GM19324 (cell line): Measurements from ENCODE around the gene BCAP29.
A peak's percentile ranks its signal among the peaks of the same experiment; 100 is the strongest.
"Not testable (repeated sequence)": the region's sequence is repeated elsewhere in the genome, so short reads cannot be mapped to it uniquely, and the experiment has no call there.

Source experiments
- ATAC-seq: cut with Tn5 transposase; IDR thresholded peaks from one replicate; pipeline ENCODE4 v1.9.1; 2021; ENCODE audit warnings: mild to moderate bottlenecking, moderate library complexity; ENCODE audit not compliant: unreplicated experiment, low FRiP score

Gene BCAP29, protein sequence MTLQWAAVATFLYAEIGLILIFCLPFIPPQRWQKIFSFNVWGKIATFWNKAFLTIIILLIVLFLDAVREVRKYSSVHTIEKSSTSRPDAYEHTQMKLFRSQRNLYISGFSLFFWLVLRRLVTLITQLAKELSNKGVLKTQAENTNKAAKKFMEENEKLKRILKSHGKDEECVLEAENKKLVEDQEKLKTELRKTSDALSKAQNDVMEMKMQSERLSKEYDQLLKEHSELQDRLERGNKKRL

DNA sequence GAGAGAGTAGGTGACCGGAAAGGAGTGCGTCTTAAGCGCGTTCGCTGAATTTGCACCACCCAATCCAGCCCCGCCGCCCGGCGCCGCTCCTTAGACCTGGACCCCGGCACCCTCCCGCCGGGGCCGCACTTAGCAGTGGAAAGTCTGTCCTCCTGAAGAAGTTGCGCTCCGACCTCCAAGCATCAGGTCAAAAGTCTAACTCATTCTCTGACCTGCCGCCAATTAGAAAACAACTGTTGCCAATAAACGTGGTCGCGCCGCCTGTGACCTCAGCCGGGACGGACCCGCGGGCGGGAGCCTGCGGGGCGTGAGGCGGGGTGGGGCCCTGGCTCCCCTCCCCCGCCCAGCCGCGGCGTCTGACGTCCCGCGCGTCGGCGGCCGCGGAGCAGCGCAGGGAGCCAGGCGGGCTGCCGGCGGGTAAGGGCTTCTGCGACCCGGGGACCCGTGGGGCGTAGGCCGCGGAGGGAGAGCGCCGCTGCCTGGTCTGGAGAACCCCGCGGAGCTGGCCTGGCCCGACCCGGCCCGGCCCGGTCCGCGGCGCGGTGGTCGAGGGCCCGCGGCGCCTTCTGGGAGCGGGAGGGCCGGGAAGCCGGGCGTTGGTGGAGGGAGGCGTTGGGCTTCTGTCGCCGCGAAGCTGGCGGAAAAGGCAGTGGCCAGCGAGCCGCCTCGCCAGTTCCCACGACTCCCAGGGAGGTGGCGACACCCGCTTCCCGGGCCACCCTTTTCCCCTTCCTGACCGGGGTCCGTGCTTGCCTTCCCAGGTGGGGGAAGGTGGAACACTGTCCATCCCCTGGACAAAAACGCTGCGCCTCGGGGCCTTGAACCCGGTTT, at the start of gene BCAP29:
Gene BCAP29, plus strand, starts transcription at position 362 of the 831 bp plus-strand sequence. CDS start 527 bp downstream, outside the sequence.
- ATAC-seq = peak; percentile 94

DNA sequence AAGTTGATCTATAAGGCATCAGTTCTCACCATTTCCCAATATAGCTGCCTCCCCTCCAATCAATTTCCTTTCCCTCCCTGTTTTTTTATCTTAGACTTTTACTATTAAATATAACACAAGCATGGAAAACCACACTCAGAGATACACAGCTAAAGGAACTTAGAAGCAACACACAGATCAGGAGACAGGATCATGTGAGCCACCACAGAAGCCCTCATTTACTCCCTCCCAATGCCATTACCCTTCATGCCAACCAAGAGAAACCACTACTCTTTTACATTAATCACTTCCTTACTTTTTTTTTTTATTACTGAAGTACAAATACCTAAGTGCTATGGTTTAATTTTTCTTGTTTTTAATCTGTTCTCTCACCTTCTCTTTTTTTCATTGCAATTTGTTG, 49.3 kb upstream of the BCAP29 start:
- no peak for ATAC-seq

DNA sequence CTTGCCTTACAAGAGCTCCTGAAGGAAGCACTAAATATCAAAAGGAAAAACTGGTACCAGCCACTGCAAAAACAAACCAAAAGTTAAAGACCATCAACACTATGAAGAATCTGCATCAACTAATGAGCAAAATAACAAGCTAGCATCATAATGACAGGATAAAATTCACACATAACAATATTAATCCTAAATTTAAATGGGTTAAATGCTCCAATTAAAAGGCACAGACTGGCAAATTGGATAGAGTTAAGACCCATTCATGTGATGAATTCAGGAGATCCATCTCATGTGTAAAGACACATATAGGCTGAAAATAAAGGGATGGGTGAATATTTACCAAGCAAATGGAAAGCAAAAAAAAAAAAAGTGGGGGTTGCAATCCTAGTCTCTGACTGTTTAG, 45.9 kb upstream of the BCAP29 start:
- no peak for ATAC-seq

DNA sequence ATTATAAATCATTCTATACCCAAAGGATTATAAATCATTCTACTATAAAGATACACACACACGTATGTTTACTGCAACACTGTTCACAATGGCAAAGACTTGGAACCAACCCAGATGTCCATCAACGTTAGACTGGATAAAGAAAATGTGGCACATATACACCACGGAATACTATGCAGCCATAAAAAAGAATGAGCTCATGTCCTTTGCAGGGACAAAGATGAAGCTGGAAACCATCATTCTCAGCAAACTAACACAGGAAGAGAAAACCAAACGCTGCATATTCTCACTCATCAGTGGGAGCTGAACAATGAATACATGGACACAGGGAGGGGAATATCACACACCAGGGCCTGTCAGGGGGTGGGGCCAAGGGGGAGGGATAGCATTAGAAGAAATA, 42.8 kb upstream of the BCAP29 start:
- ATAC-seq = not testable (repeated sequence)

DNA sequence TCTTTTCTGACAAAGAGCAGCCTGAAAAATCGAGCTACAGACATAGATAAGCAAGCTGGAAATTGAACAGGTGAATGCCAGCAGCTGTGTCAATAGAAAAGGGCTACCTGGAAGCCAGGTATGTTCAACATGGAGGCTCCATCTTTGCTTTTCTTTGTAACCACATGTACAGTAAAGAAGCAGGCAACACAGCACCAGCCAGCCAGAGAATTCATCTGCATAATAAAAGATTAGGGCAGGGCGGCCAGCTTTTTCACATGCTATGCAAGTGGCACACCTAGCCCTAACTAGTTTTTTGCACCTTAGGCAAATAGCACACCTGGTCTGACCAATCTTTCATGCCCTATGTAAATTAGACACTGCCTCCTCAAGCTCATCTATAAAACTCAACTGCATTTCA, 42.0 kb upstream of the BCAP29 start:
- ATAC-seq = no peak

DNA sequence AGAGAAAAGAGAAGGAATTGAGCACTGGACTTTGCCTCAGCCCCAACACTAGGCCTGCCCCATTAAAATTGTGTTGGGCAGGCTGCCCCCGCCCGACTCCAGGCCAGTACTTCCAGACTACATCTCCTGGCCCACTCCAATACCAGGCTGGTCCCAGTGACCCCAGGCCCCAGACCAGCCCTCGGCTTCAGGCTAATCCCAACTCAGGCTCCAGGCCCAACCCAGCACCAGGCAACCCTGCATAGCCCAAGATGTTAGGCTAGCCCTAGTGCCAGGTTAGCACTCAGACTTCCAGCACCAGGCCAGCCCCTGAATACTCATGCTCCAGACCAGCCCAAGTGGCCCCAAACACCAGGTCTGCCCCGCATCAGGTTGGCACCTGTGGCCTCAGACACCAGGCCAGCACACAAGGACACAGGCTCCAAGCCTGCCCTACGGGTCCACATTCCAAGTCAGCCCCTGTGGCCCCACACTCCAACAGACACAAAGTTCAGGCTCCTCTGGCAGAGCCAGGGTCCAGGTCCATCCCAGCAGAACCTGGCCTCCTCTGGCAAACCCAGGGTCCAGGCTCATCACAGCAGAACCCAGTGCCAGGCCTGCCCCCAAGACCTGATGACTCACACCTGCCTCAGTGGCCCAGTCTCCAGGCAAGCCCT, 36.6 kb upstream of the BCAP29 start:
- no peak for ATAC-seq

DNA sequence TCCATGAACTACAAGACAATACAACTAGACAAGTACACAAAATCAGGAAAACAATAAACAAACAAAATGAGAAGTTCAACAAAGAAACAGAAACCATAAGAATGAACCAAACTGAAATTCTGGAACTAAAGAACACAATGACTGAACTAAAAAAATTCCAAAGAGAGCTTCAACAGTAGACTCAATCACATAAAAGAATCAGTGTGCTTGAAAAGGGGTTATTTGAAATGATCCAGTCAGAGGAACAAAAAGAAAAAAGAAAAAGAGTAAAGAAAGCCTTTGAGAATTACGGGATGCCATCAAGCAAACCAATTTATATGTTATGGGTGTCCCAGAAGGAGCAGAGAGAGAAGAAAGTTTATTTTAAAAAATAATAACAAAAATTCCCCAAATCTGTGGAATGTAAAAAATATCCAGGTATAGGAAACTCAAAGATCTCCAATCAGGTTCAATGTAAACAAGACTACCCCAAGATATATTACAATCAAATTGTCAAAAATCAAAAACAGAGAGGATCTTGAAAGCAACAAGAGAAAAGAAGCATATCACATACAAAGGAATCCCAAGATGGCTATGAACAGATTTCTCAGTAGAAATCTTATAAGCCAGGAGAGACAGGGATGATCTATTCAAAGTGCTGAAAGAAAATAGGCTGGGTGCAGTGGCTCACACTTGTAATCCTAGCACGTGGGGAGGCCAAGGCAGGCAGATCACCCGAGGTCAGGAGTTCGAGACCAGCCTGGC, 35.0 kb upstream of the BCAP29 start:
- ATAC-seq = no peak

DNA sequence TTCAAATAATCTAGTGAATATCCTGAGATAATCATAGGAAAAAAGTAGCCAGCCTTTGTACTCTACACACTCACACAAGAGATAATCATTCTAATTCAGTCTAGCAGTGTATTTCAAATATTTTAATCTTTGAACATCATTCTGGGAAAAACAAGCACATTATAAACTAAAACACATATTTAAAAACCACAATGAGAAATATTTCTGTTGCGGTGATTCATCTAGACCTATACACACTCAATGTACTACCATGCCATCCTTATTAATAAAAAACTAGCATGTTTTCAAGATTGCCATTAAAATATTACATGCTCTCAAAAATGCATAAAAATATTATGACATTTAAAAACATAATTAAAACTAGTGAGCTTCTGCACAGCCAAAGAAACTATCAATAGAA, 28.1 kb upstream of the BCAP29 start:
- ATAC-seq = no peak

DNA sequence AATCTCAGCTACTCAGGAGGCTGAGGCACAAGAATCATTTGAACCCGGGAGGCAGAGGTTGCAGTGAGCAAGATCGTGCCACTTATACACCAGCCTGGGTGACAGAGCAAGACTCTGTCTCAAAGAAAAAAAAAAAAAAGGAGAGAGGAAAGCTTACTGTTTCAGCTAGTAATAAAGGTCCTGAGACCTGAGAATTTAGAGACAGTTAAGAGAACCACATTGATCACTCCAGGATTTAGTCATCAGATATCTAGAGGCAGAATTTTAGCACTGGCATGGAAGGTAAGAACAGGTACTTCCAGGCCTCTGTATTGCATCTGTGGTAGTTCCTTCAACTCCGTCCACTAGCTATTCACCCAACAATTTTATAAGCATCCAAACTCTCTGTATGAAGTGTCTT, 24.2 kb upstream of the BCAP29 start:
- ATAC-seq = no peak

DNA sequence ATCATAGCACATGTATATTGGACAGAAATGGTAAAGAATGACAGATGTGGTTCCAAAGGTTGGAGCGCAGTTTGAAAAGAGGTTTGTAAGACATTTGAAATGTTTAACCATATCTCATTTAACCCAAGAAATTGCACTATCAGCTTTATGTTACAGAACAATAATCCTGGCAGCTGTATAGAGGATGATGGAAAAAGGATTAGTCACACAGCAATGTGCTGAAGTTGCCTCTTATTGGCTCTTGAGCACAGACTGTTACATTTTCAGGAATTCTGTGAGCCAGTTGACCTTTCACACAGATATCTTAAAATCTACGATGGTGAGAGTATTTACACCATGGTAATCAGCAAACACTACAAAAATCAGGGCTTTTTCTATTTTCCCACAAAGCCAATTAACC, 20.2 kb upstream of the BCAP29 start:
- no peak for ATAC-seq

DNA sequence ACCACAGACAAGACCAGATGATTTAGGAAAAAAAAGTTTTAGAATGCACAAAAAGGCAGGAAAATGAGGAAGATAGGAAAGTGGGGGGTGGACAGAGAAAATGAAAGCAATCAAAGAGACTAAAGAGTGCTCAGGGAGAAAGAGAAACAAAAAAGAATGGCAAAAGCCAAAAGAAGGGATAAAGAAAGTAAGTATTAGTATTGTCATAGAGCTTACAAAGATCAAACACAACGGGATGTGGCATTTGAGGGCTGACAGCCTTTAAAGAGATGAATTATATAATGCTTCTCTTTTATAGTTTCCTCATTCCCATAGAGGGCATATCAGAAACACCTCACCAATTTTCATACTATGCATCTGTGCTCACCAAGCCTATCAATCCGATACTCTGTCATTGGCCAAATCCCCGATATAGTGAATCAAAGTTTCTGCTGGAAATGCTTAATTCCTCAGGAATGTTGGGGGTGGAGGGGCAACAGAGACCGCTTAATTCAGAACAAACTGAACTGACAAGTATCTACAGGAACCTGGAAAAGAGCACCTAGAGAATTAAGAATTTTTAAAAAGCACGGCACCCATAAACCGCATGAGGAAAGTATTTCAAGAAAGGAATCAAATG, 19.0 kb upstream of the BCAP29 start:
- ATAC-seq = no peak

DNA sequence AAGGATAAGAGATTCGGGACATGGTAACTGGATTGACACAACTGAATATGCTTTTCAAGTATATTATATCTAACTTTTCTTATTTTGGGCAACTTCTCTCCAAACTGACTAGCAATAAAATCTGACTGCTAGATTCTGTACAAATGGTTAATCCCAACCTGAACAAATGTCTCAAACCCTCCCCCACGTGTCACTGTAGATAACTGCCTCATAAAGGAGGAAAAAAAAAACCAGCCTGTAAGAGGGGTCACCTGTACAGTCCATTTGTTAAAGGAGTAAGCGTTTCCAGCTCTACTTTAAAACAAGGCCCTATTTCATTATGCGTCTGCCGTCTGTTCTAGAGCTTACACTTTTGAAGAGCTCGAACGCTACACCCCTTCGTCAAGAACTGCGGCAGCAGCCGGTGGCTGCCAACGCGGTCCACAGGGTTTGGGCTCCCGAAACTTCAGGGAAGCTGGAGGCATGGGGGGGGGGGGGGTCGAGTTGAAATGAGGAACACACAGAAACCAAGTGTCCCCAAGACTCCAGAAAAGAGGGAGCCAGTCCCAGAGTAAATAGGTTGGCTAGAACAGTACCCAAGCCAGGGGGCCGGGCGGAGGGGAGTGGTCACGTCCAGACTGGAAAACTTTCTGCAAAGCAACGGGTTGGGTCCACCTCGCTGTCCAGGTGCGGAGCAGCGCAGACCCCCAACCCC, 16.8 kb upstream of the BCAP29 start:
- peak; percentile 62 for ATAC-seq

DNA sequence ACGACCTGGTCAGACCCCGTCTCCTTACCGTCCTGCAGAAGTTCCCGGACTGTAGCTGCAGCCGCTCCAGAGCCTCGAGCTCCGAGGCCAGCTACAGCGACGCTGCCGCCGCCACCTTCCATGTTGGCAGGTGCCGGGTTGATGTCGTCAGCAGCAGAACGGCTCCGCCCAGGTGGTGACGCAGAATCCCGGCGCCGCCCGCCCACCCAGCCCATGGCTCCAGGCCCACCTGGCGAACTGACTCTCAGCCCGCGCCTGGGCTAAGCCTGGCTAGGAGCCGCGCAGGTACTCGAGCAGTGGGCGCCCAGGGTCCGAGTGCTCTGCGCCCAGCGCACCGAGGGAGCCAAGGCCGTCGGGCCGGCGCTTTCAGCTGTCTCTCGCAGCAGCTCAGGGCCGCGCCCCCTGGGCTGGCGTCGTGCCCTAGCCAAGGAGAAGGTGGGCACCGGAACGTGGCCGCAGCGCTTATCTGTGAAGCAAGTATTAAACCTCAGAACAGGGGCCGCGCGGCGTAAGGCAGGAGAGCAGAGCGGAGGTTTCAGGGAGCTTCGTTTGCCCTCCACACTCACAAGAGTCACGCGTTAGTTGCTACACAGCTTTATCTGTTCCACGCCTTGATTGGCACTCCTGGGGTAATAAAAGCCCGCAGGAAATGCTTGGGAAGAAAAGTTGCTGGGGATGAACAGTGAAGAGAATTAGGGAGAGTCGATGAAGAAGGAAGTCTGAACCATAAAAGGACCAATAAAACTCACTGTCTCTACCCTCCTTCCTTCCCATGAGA, 16.1 kb upstream of the BCAP29 start, which contains the start of the genes COG5 and DUS4L:
Gene COG5, minus strand, starts transcription at position 146 of the 778 bp plus-strand sequence. Its CDS starts 24 bp downstream, at position 122.
Gene DUS4L, plus strand, starts transcription at position 197 of the 778 bp plus-strand sequence. CDS start 3,100 bp downstream, outside the sequence.
- peak; percentile 96 for ATAC-seq

DNA sequence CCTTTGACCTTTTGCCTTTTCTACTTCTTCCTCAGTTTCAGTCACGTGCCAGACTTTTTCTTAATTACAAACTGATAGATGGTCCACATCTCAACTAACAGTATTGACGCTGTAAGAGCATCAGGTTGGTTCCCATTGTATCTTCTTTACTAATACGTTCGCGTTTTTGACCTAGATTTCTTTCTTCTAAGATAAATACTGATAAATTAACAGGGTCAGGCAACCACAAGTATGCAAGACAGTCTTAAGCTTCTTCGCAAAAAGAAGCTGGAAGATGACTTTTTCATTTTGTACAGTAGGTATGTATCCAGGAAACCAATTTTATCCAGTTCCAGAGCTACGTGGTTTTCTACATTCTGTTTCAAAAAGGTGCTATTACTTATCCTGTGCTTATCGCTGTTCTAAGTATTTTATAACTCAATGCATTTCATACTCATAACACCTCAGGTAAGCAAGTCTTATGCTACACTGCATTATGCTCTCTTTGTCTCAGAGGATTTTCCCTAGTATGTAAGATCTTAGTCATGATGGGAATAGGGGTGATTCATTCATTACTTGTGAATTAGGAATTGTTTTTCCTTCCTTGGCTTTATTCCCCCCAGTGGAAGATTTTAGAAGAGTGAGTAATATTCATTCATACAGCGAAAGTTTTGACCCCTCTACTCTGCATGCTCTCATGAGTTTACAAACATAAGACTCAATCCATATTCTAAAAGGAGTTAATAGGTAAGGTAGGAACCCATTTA, 15.3 kb upstream of the BCAP29 start:
- ATAC-seq = no peak

DNA sequence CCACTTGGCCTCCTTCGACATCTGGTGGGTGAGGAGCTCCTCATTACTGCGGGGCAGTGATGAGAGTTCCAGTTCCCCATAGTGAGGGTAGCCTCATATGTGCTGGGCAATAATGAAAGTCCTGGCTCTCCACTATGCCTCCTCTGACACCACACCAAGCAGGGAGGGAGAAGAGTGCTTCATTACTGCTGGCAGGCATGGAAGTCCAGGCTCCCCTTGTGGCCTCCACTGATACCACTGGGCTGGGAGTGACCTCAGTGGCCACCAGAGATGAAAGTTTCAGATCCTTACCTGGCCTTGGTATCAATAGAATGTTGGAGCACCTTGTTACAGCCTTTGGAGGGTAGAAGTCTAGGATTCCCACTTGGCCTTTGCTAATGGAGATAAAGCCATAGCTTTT, 9.7 kb upstream of the BCAP29 start:
- ATAC-seq = no peak

DNA sequence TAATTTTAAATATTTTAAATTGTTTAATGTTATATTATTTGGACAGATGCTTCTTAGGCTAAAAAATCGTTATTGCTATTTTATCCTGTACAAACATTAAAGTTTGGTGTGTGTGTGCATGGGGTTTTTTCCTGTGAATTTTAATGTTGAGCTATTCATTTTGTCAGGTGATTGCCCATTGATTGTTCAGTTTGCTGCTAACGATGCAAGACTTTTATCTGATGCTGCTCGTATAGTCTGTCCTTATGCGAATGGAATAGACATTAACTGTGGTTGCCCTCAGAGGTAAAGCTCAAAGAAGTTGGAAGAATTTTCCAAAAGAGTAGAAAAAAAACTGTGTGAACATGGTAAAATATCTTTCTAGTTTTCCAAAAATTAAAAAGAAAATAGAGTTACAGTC, 6.5 kb upstream of the BCAP29 start:
- ATAC-seq = no peak

DNA sequence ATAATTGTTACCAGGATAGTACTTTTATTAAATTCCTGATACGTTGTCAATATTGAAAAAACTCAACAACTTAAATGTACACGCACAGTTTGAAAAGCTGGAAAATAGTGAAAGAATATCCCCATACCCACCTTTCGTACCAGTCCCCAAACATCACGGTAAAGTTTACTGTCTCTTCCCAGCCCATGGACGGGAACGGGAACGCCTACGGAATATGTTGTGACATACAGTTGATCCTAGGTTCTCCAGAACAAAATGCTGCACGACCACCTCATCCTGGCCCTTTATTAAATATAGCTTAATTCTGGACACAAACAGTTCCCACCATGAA, 527 bp upstream of the BCAP29 start:
- ATAC-seq = no peak

DNA sequence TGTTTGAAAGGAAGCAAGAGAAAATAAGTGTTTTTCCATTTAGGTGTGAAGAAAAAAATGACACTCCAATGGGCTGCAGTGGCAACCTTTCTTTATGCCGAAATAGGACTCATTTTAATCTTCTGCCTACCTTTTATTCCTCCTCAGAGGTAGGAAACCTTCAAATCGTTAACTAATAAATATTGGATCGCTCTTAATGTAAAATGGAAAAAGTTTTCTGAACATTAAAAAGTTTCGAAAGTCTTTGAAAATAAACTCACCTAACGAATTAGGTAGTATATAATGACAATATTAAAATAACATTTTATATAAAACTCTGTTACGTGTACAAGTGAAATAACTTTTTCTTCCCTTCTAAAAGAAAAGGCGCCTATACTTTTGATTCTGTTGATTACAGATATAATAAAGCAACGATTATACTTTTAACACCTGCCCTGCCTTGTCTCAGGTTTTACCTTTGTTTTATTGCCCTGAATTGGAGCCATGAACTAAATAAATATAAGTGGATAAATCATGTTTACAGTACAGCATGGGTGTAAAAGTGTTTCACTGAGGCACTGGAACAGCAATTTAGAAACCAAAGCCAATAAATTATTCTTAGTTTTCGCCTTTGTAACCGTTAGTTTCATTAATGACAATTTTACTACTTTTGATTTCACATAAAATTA, 804 bp downstream of the BCAP29 start:
- ATAC-seq = no peak
